ENCODE data around the gene RPP25. TPM values are rescaled to one million over a fixed set of nuclear protein-coding genes. Genes with fewer than 3 reads are reported as not detected.

Gene RPP25
- total and polyA plus RNA-seq, 2 of the 13 experiments (the other 11 are each of a cell fraction or from before 2014, with no cell fraction given): 0.05 to 0.11 TPM

- TF ChIP-seq AKNA (CRISPR knock-in tag; IDR thresholded peaks at IDR 0.05; ENCODE audit: borderline replicate concordance): no peak
- TF ChIP-seq HMGA1 (CRISPR knock-in tag; conservative IDR thresholded peaks at IDR 0.05): no peak
- no peak for TF ChIP-seq PTBP1 (IDR thresholded peaks at IDR 0.05; ENCODE audit: low read depth, low read length, poor library complexity, severe bottlenecking)
- TF ChIP-seq HNRNPUL1 (IDR thresholded peaks at IDR 0.05; ENCODE audit: low read depth, low read length): no peak
- TF ChIP-seq ZBTB38 (CRISPR knock-in tag; IDR thresholded peaks at IDR 0.05): no peak
- TF ChIP-seq MYC (CRISPR knock-in tag; IDR thresholded peaks at IDR 0.05; ENCODE audit: borderline replicate concordance): peak; percentile 50; the same call in 1 of the 2 replicates
- TF ChIP-seq U2AF2 (IDR thresholded peaks at IDR 0.05; ENCODE audit: low read depth, low read length): no peak
- no peak for TF ChIP-seq HIC2 (CRISPR knock-in tag; IDR thresholded peaks at IDR 0.05; ENCODE audit: low read depth)
- peak; percentile 24; the same call in 1 of the 2 replicates for TF ChIP-seq SNAPC4 (CRISPR knock-in tag; IDR thresholded peaks at IDR 0.05)
- TF ChIP-seq TRAFD1 (CRISPR knock-in tag; IDR thresholded peaks at IDR 0.05; ENCODE audit: borderline replicate concordance): no peak
- TF ChIP-seq SRSF1 (optimal IDR thresholded peaks at IDR 0.05; ENCODE audit: low read depth, low read length): peak; percentile 42
- no peak for TF ChIP-seq ZNF607 (CRISPR knock-in tag; IDR thresholded peaks at IDR 0.05; ENCODE audit: borderline replicate concordance)
- TF ChIP-seq CHD2 (IDR thresholded peaks at IDR 0.05; ENCODE audit: low read depth, low read length): no peak
- no peak for TF ChIP-seq SMC3 (IDR thresholded peaks at IDR 0.05; ENCODE audit: low read length)
- peak; percentile 67 for TF ChIP-seq SP4 (CRISPR knock-in tag; IDR thresholded peaks at IDR 0.05)
Measured at GRCh38 chr15:74906450-74907162, 50.0 kb downstream of the RPP25 start, which contains the start of gene FAM219B (continued).

Measured in HepG2 (cell line).